Hepatocyte (in vitro differentiated cells): ENCODE results near the gene UBALD2.

Experiments
- CTCF ChIP-seq: fragments of 200-600 bp; sonication (generic); IDR thresholded peaks from 2 replicates; pipeline ENCODE4 v1.5.1; 2016; ENCODE audit warnings: antibody characterized with exemption, mild to moderate bottlenecking; ENCODE audit not compliant: poor library complexity
- EZH2 ChIP-seq: fragments of 200-600 bp; sonication (generic); IDR thresholded peaks from 2 replicates; pipeline ENCODE4 v1.6.1; 2016; ENCODE audit warnings: antibody characterized with exemption, mild to moderate bottlenecking, borderline replicate concordance
- EZH2phosphoT487 ChIP-seq: fragments of 200-600 bp; sonication (generic); IDR thresholded peaks from one replicate; pipeline ENCODE4 v1.6.1; 2018; ENCODE audit warnings: antibody characterized with exemption, mild to moderate bottlenecking, low read depth, moderate library complexity; ENCODE audit not compliant: unreplicated experiment, severe bottlenecking

DNA sequence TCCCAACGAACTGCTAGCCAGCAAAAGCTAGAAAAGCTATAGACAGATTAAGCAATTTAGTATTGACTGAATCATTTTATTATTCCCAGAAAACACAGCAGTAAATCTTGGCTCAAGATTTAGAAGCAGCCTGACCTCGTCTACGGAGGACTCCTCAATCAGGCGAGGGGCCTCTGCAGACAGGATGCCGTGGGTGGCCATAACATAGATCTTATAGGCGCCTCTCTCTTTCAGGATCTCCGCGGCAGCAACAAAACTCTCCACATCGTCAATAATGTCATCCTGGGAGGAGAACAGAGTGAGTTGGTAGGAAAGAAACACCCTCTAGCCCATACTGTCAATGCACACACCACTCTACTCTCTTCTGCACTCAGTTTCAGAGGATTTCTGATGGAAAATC, 47.6 kb downstream of the UBALD2 start:
- TF ChIP-seq EZH2phosphoT487 (no peak), CTCF (no peak), EZH2 (no peak)
